Spleen (tissue), 7 donors: ENCODE data around the gene SNPH.

Source experiments
- CTCF ChIP-seq, 11 experiments: fragments of 200-600 bp in 7 of 11; fragments of 450-650 bp in 4 of 11; sonication (generic) in 4 of 11; IDR thresholded peaks in 8 of 11; conservative IDR thresholded peaks in 3 of 11; 1 replicate in 7 of 11; 2 replicates in 4 of 11; pipeline versions ENCODE4 v1.4.0 to v1.8.0; 2016 to 2021; ENCODE audit warnings: antibody characterized with exemption in 11 of 11, inconsistent platforms in 4 of 11, mild to moderate bottlenecking in 1 of 11
- POLR2A ChIP-seq, 3 donors: fragments of 450-650 bp; IDR thresholded peaks; one replicate each; pipeline ENCODE4 v1.5.1; 2017; ENCODE audit warnings: antibody characterized with exemption in 3 of 3, mild to moderate bottlenecking in 1 of 3
- POLR2AphosphoS5 ChIP-seq, 3 donors: sonication (generic); formaldehyde crosslinking; IDR thresholded peaks; one replicate each; pipeline ENCODE4 v1.5.1; 2017; ENCODE audit warnings: antibody characterized with exemption in 3 of 3
- donor health status: DM: no; HTN: no; CAD: no; lungs with moderate emphysema.
- donor health status: DM: no; HTN: no; CAD: no.
- donor health status: DM: no; HTN: no; CAD: no.

DNA sequence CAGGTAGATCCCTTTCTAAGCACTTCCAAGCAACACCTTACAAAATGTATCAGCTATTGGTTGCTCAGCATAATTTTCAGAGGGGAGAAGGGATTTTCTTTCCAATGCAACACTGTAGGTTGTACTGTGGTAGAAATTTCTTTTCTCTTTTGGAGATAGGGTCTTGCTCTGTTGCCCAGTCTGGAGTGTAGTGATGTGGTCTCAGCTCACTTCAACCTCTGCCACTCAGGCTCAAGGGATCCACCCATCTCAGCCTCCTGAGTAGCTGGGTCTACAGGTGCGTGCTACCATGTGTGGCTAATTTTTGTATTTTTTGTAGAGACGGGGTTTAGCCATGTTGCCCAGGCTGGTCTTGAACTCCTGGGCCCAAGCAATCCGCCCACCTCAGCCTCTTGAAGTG is 24.0 kb upstream of the SNPH start:
- TF ChIP-seq CTCF (IDR thresholded peaks at IDR 0.05 in 8 of 11, conservative IDR thresholded peaks at IDR 0.05 in 3 of 11) (no peak), POLR2A (IDR thresholded peaks at IDR 0.05) (no peak), POLR2AphosphoS5 (IDR thresholded peaks at IDR 0.05) (no peak)
